Measurements from ENCODE around the gene KRTAP2-4.

The KRTAP2-4 gene

DNA sequence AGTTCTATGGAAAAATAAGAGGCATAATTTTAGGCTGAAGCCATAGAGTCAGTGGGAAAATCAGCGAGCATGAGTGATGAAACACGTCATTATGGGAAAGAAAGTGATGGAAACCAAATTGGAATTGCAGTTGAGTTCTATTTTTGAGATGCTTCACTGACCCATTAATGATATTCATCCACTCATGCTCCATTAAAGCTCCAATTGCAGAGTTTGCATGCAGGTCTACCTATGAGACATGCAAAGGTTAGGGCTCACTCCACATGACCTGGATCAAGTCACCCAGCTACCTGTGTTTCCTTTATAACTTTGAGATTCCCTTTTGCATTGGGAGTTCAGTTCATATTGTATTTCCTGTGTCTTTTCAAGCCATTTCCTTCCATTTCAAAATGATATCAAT, 8.0 kb upstream of the KRTAP2-4 start:
- TF ChIP-seq SPI1 (IDR thresholded peaks at IDR 0.05; ENCODE audit: borderline replicate concordance, low read depth) (no peak), POLR2AphosphoS5 (IDR thresholded peaks at IDR 0.05; ENCODE audit: low read depth) (no peak), GABPA (IDR thresholded peaks at IDR 0.05; ENCODE audit: low read depth) (no peak)
- TF ChIP-seq, protein P1, sequence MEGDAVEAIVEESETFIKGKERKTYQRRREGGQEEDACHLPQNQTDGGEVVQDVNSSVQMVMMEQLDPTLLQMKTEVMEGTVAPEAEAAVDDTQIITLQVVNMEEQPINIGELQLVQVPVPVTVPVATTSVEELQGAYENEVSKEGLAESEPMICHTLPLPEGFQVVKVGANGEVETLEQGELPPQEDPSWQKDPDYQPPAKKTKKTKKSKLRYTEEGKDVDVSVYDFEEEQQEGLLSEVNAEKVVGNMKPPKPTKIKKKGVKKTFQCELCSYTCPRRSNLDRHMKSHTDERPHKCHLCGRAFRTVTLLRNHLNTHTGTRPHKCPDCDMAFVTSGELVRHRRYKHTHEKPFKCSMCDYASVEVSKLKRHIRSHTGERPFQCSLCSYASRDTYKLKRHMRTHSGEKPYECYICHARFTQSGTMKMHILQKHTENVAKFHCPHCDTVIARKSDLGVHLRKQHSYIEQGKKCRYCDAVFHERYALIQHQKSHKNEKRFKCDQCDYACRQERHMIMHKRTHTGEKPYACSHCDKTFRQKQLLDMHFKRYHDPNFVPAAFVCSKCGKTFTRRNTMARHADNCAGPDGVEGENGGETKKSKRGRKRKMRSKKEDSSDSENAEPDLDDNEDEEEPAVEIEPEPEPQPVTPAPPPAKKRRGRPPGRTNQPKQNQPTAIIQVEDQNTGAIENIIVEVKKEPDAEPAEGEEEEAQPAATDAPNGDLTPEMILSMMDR (IDR thresholded peaks at IDR 0.05; ENCODE audit: insufficient read depth, low read length), result no peak
- TF ChIP-seq, protein P2, sequence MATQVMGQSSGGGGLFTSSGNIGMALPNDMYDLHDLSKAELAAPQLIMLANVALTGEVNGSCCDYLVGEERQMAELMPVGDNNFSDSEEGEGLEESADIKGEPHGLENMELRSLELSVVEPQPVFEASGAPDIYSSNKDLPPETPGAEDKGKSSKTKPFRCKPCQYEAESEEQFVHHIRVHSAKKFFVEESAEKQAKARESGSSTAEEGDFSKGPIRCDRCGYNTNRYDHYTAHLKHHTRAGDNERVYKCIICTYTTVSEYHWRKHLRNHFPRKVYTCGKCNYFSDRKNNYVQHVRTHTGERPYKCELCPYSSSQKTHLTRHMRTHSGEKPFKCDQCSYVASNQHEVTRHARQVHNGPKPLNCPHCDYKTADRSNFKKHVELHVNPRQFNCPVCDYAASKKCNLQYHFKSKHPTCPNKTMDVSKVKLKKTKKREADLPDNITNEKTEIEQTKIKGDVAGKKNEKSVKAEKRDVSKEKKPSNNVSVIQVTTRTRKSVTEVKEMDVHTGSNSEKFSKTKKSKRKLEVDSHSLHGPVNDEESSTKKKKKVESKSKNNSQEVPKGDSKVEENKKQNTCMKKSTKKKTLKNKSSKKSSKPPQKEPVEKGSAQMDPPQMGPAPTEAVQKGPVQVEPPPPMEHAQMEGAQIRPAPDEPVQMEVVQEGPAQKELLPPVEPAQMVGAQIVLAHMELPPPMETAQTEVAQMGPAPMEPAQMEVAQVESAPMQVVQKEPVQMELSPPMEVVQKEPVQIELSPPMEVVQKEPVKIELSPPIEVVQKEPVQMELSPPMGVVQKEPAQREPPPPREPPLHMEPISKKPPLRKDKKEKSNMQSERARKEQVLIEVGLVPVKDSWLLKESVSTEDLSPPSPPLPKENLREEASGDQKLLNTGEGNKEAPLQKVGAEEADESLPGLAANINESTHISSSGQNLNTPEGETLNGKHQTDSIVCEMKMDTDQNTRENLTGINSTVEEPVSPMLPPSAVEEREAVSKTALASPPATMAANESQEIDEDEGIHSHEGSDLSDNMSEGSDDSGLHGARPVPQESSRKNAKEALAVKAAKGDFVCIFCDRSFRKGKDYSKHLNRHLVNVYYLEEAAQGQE (IDR thresholded peaks at IDR 0.05; ENCODE audit: insufficient replicate concordance, low read depth), result no peak
- no peak overlapping the region for H3K27ac ChIP-seq (replicated peaks)
- no peak for DNase-seq (ENCODE audit: low read depth in 1 of 2, low spot score in 1 of 2)
- no peaks in the 10 kb centered on the region for H3K27me3 ChIP-seq (ENCODE audit: insufficient read depth, poor library complexity, severe bottlenecking)
- no peak overlapping the region for H3K4me3 ChIP-seq (replicated peaks; ENCODE audit: insufficient read depth, low read length)

DNA sequence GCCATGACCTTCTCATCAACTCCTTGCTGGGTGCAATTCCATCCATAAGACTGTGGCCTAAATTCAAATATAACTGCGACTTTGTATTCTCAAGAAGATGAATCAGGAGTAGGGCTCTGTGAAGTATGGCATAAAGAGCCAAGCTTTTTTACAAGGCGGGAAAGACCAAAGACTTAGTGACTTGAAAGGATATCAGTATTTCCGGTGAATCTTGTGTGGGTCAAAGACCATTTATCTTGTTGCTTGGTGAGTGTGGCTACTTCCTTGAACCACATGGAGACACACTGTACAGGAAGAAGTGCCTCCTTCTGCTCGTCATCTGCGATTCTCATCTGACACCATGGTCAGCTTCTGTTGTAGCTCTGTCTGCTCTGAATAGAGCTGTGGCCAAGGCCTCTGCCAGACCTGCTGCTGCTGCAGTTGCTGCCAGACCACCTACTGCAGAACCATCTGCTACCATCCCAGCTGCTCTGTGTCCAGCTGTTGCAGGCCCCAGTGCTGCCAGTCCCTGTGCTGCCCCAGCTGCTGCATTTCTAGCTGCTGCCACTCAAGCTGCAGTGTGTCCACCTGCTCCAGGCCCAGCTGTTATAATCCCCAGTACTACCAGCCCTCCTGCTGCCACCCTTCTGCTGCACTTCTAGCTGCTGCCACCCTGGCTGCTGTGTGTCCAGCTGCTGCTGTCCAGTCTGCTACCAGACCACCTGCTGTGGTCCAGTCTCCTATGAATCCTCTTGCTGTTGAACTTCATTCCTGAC, 6.1 kb upstream of the KRTAP2-4 start:
- TF ChIP-seq GABPA (IDR thresholded peaks at IDR 0.05; ENCODE audit: low read depth) (no peak), POLR2AphosphoS5 (IDR thresholded peaks at IDR 0.05; ENCODE audit: low read depth) (no peak), SPI1 (IDR thresholded peaks at IDR 0.05; ENCODE audit: borderline replicate concordance, low read depth) (no peak)
- TF ChIP-seq, protein P2 (IDR thresholded peaks at IDR 0.05; ENCODE audit: insufficient replicate concordance, low read depth), result no peak
- TF ChIP-seq, protein P1 (IDR thresholded peaks at IDR 0.05; ENCODE audit: insufficient read depth, low read length), result no peak

DNA sequence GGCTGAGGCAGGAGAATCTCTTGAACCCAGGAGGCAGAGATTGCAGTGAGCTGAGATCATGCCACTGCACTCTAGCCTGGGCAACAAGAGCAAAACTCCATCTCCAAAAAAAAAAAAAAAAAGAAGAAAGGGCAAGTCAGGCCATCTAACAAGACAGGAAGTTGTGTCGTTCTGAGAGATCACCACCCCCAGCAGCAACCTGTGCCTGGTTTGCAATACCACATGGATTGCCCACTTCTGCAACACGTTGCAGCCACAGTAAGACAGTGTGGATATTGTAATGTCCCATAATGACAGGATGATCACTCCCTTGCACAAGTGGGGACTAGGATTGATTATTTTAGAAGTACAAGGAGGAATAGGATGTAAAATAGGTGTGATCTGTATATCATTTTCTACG, 3.4 kb upstream of the KRTAP2-4 start:
- Histone ChIP-seq H3K27ac (replicated peaks) (no peak overlapping the region), H3K4me3 (replicated peaks; ENCODE audit: insufficient read depth, low read length) (no peak overlapping the region), H3K27me3 (ENCODE audit: insufficient read depth, poor library complexity, severe bottlenecking) (no peaks in the 10 kb centered on the region)
- TF ChIP-seq, protein P2 (IDR thresholded peaks at IDR 0.05; ENCODE audit: insufficient replicate concordance, low read depth), result no peak
- TF ChIP-seq GABPA (IDR thresholded peaks at IDR 0.05; ENCODE audit: low read depth) (no peak), SPI1 (IDR thresholded peaks at IDR 0.05; ENCODE audit: borderline replicate concordance, low read depth) (peak; percentile 54; the same call in 1 of the 2 replicates), POLR2AphosphoS5 (IDR thresholded peaks at IDR 0.05; ENCODE audit: low read depth) (peak; percentile 71)
- TF ChIP-seq, protein P1 (IDR thresholded peaks at IDR 0.05; ENCODE audit: insufficient read depth, low read length), result no peak
- DNase-seq (ENCODE audit: low read depth in 1 of 2, low spot score in 1 of 2), result peak in 1 of 2 experiments; percentile 72

More for the DNA sequence above, 6.1 kb upstream of the KRTAP2-4 start:
- no peak overlapping the region for H3K4me3 ChIP-seq (replicated peaks; ENCODE audit: insufficient read depth, low read length)
- no peaks in the 10 kb centered on the region for H3K27me3 ChIP-seq (ENCODE audit: insufficient read depth, poor library complexity, severe bottlenecking)
- no peak for DNase-seq (ENCODE audit: low read depth in 1 of 2, low spot score in 1 of 2)
- no peak overlapping the region for H3K27ac ChIP-seq (replicated peaks)

Data from HL-60 (cell line).